Aorta (tissue), 5 donors: Measurements from ENCODE around the gene C3orf85. TPM values are rescaled to one million over a fixed set of nuclear protein-coding genes. Genes with fewer than 3 reads are reported as not detected.

Experiments
- ATAC-seq: fragments of 200-7000 bp; cut with Tn5 transposase; one replicate; pipeline ENCODE4 v1.9.1; 2022; ENCODE audit warnings: moderate library complexity; ENCODE audit not compliant: low FRiP score
- DNase-seq, 2 donors: peaks; one replicate each; pipeline ENCODE4 v3.0.0-alpha.2; 2020
- H3K27ac ChIP-seq, 2 donors: one replicate each; pipeline ENCODE4 v1.5.1; 2013; ENCODE audit warnings: low read length in 2 of 2, mild to moderate bottlenecking in 2 of 2, moderate library complexity in 2 of 2, control low read depth in 1 of 2, inconsistent platforms in 1 of 2, low read depth in 1 of 2
- H3K27me3 ChIP-seq, 2 donors: one replicate each; pipeline ENCODE4 v1.6.1; 2013; ENCODE audit warnings: control low read depth in 1 of 2, low read length in 1 of 2, mild to moderate bottlenecking in 1 of 2, moderate library complexity in 1 of 2; ENCODE audit not compliant: insufficient read depth in 2 of 2, control insufficient read depth in 1 of 2
- H3K36me3 ChIP-seq, 2 donors: one replicate each; pipeline ENCODE4 v1.6.1; 2013; ENCODE audit warnings: control low read depth in 1 of 2, low read length in 1 of 2, mild to moderate bottlenecking in 1 of 2; ENCODE audit not compliant: insufficient read depth in 2 of 2, control insufficient read depth in 1 of 2
- H3K4me1 ChIP-seq, 2 donors: one replicate each; pipeline ENCODE4 v1.6.1; 2013; ENCODE audit warnings: low read length in 2 of 2, control low read depth in 1 of 2, mild to moderate bottlenecking in 1 of 2, moderate library complexity in 1 of 2; ENCODE audit not compliant: insufficient read depth in 2 of 2, control insufficient read depth in 1 of 2
- H3K4me3 ChIP-seq, 2 donors: one replicate each; pipeline ENCODE4 v1.5.1; 2013; ENCODE audit warnings: low read length in 2 of 2, control low read depth in 1 of 2, mild to moderate bottlenecking in 1 of 2
- H3K9me3 ChIP-seq: one replicate; pipeline ENCODE4 v1.6.1; 2013; ENCODE audit warnings: mild to moderate bottlenecking, low read length; ENCODE audit not compliant: control insufficient read depth
- WGBS, 2 donors: extraction: QIAGEN DNeasy Blood & Tissue Kit; methylation state at CpG; one replicate each; pipeline ENCODE4 v1.1.7; 2013; 5-methylcytosine and 5-hydroxymethylcytosine counted together
- intact Hi-C, 2 donors: fragments of 100-400 bp; cut with DNase I; formaldehyde crosslinking; loops; one replicate each; pipeline versions ENCODE4 v1.14.2 to v1.15.0; 2022
- polyA plus RNA-seq, 2 donors: library from polyadenylated mRNA; stranded (reverse); fragments of 200-250 nt; gene quantifications; one replicate each; pipeline ENCODE4 v1.2.3, GENCODE V29; 2013
- total RNA-seq, 2 donors: library from RNA; stranded (reverse); fragmentation: NEBNext Ultra II Directional; extraction: Animal tissue kit (Norgen Biotek cat#: 25700); gene quantifications; one replicate each; pipeline ENCODE4 v1.2.1, GENCODE V29; 2021
- donor health status: healthy with polysubstance abuse.
- donor health status: Bipolar disorder and iron deficiency.
- donor health status: DM: no; HTN: no; CAD: no.
- donor health status: DM: no; HTN: no; CAD: no.
- donor health status: DM: yes; HTN: yes; CAD: no.

C3orf85 gene
- total and polyA plus RNA-seq, 4 donors: 0.82 to 25.9 TPM; not detected in 2

GRCh38 chr3:109191421-109191820, 54.9 kb downstream of the C3orf85 start:
- H3K27me3 ChIP-seq: no peaks in the 10 kb centered on the region
- no peaks in the 10 kb centered on the region for H3K4me1 ChIP-seq
- ATAC-seq (no peak), DNase-seq (no peak)
- WGBS, 2 donors: 96 to 97% methylated on average over 1 of the region's 1 CpG
- no peak overlapping the region for H3K4me3 ChIP-seq
- no peaks in the 10 kb centered on the region for H3K36me3 ChIP-seq
- no peak overlapping the region for H3K27ac ChIP-seq
- intact Hi-C loops: no loop called here
- no peaks in the 10 kb centered on the region for H3K9me3 ChIP-seq

- Histone ChIP-seq H3K4me1 (no peaks in the 10 kb centered on the region), H3K27me3 (no peaks in the 10 kb centered on the region), H3K27ac (no peak overlapping the region), H3K9me3 (no peaks in the 10 kb centered on the region), H3K4me3 (no peak overlapping the region), H3K36me3 (no peaks in the 10 kb centered on the region)
- intact Hi-C loops: no loop called here
- no peak for DNase-seq
- WGBS, 2 donors: 27 to 48% methylated on average over 1 of the region's 1 CpG
- ATAC-seq: no peak
Measured at GRCh38 chr3:109195815-109196214, 59.3 kb downstream of the C3orf85 start.

Other genes with a start within 250 kb of the C3orf85 start
- gene GUCA1C, start 182.8 kb upstream of the C3orf85 start, total RNA-seq: not detected
- not detected for gene GUCA1C, start 182.8 kb upstream of the C3orf85 start, polyA plus RNA-seq
- not detected for gene MORC1, start 18.6 kb upstream of the C3orf85 start, total RNA-seq
- gene MORC1, start 18.6 kb upstream of the C3orf85 start, polyA plus RNA-seq: not detected
- not detected for gene DPPA2, start 179.8 kb downstream of the C3orf85 start, total RNA-seq
- not detected for gene DPPA2, start 179.8 kb downstream of the C3orf85 start, polyA plus RNA-seq
- not detected for gene DPPA4, start 200.8 kb downstream of the C3orf85 start, total RNA-seq
- not detected for gene DPPA4, start 200.8 kb downstream of the C3orf85 start, polyA plus RNA-seq